ENCODE data around the gene HOXB13. TPM values are rescaled to one million over a fixed set of nuclear protein-coding genes. Genes with fewer than 3 reads are reported as not detected.

Gene HOXB13
- total RNA-seq, 4 donors from 2014 or later, result not detected

- H3K27me3 ChIP-seq, result peaks cover 0 to 57% (median 0%) of the 10 kb centered on the region in 4 donors
- no peaks in the 10 kb centered on the region for H3K9me3 ChIP-seq
- H3K4me3 ChIP-seq, result no peak overlapping the region
- WGBS, result 79% methylated on average over 3 of the region's 5 CpGs
- intact Hi-C loops (cut with DNase I), result no loop called here
- DNase-seq (ENCODE audit: extremely low spot score), result no peak
- H3K36me3 ChIP-seq, result no peaks in the 10 kb centered on the region
- H3K27ac ChIP-seq (replicated peaks in 1 of 4), result no peak overlapping the region
- TF ChIP-seq CTCF (IDR thresholded peaks at IDR 0.05) (no peak), EP300 (IDR thresholded peaks at IDR 0.05) (no peak), POLR2A (IDR thresholded peaks at IDR 0.05; ENCODE audit: low read depth) (no peak), POLR2AphosphoS5 (IDR thresholded peaks at IDR 0.05) (no peak)
- H3K4me1 ChIP-seq, result no peaks in the 10 kb centered on the region
Measured at GRCh38 chr17:48769009-48769675, 40.6 kb upstream of the HOXB13 start.

GRCh38 chr17:48767263-48767774 is 38.8 kb upstream of the HOXB13 start:
- Histone ChIP-seq H3K27ac (replicated peaks in 1 of 4) (no peak overlapping the region), H3K4me3 (no peak overlapping the region), H3K9me3 (no peaks in the 10 kb centered on the region), H3K4me1 (no peaks in the 10 kb centered on the region), H3K36me3 (no peaks in the 10 kb centered on the region), H3K27me3 (peaks cover 0 to 63% (median 0%) of the 10 kb centered on the region in 4 donors)
- TF ChIP-seq POLR2A (IDR thresholded peaks at IDR 0.05; ENCODE audit: low read depth) (no peak), EP300 (IDR thresholded peaks at IDR 0.05) (no peak), CTCF (IDR thresholded peaks at IDR 0.05) (no peak), POLR2AphosphoS5 (IDR thresholded peaks at IDR 0.05) (no peak)
- intact Hi-C loops (cut with DNase I), result no loop called here
- no peak for DNase-seq (ENCODE audit: extremely low spot score)
- WGBS, result 97% methylated on average over 4 of the region's 4 CpGs

- H3K36me3 ChIP-seq, result no peaks in the 10 kb centered on the region
- no peaks in the 10 kb centered on the region for H3K4me1 ChIP-seq
- TF ChIP-seq POLR2AphosphoS5 (IDR thresholded peaks at IDR 0.05), result no peak
- TF ChIP-seq POLR2A (IDR thresholded peaks at IDR 0.05; ENCODE audit: low read depth), result no peak
- no peak for TF ChIP-seq EP300 (IDR thresholded peaks at IDR 0.05)
- TF ChIP-seq CTCF (IDR thresholded peaks at IDR 0.05), result no peak
- H3K9me3 ChIP-seq, result no peaks in the 10 kb centered on the region
- DNase-seq (ENCODE audit: extremely low spot score), result no peak
- WGBS, result 81% methylated on average over 6 of the region's 6 CpGs
- H3K4me3 ChIP-seq, result no peak overlapping the region
- no peak overlapping the region for H3K27ac ChIP-seq (replicated peaks in 1 of 4)
- H3K27me3 ChIP-seq, result peaks cover 0 to 87% (median 7%) of the 10 kb centered on the region in 4 donors
- intact Hi-C loops (cut with DNase I), result no loop called here
Measured at GRCh38 chr17:48761114-48761513, 32.6 kb upstream of the HOXB13 start.

DNA sequence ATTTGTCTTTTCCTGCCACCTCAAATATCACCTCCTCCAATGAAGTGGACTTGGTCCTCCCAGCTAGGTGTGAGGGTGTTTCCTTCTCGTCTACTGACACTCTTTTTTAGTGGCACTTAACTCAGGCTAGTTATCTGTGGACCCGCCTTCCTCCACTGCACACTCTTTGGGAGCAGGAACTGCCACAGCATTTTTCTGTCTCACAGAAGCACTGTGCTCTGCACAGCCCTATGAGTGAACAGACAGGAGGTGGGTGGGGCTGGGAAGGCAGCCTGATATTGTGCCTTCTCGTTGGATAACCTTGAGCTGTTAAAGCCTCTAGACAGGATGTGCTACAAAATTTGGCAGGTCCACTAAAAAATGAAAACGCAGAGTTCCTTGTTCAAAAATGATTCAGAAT is 31.9 kb upstream of the HOXB13 start:
- H3K27ac ChIP-seq (replicated peaks in 1 of 4), result no peak overlapping the region
- intact Hi-C loops (cut with DNase I), result no loop called here
- H3K36me3 ChIP-seq, result no peaks in the 10 kb centered on the region
- whole genome bisulfite sequencing, result 52% methylated on average over 4 of the region's 4 CpGs
- H3K9me3 ChIP-seq, result no peaks in the 10 kb centered on the region
- DNase-seq (ENCODE audit: extremely low spot score), result no peak
- H3K4me3 ChIP-seq, result no peak overlapping the region
- TF ChIP-seq POLR2A (IDR thresholded peaks at IDR 0.05; ENCODE audit: low read depth), result no peak
- TF ChIP-seq POLR2AphosphoS5 (IDR thresholded peaks at IDR 0.05), result no peak
- no peak for TF ChIP-seq EP300 (IDR thresholded peaks at IDR 0.05)
- TF ChIP-seq CTCF (IDR thresholded peaks at IDR 0.05), result no peak
- peaks cover 0 to 1% (median 0%) of the 10 kb centered on the region in 4 donors for H3K4me1 ChIP-seq
- peaks cover 0 to 94% (median 13%) of the 10 kb centered on the region in 4 donors for H3K27me3 ChIP-seq

Data from esophagus muscularis mucosa (tissue), 4 donors.